HL-60 (cell line): ENCODE results near the gene SORT1.

Source experiments
- CTCF ChIP-seq: IDR thresholded peaks from one replicate; pipeline ENCODE4 v1.5.1; 2011; ENCODE audit warnings: low read length, control low read depth, inconsistent platforms; ENCODE audit not compliant: insufficient read depth
- GABPA ChIP-seq: IDR thresholded peaks from 2 replicates; pipeline ENCODE4 v1.6.1; 2012; ENCODE audit warnings: low read depth
- POLR2AphosphoS5 ChIP-seq: IDR thresholded peaks from 2 replicates; pipeline ENCODE4 v1.6.1; 2012; ENCODE audit warnings: low read depth
- REST ChIP-seq: IDR thresholded peaks from 2 replicates; pipeline ENCODE4 v1.6.1; 2012; ENCODE audit warnings: low read depth; ENCODE audit not compliant: insufficient replicate concordance
- SPI1 ChIP-seq: IDR thresholded peaks from 2 replicates; pipeline ENCODE4 v1.6.1; 2012; ENCODE audit warnings: low read depth, mild to moderate bottlenecking, borderline replicate concordance

- TF ChIP-seq REST (no peak), CTCF (no peak), POLR2AphosphoS5 (no peak), SPI1 (peak; percentile 81), GABPA (no peak)
These were observed 90.3 kb downstream of the SORT1 start for GRCh38 chr1:109307274-109308021.
